Activated gamma-delta T cell treated with Interleukin-2 at 50 U/mL for 16 hours (primary cell): ENCODE data around the gene NUP98.
"Not testable (repeated sequence)": the region's sequence is repeated elsewhere in the genome, so short reads cannot be mapped to it uniquely, and the experiment has no call there.

Experiments
- DNase-seq: peaks from one replicate; pipeline ENCODE4 v3.0.0-alpha.2; 2020

NUP98 gene

DNA sequence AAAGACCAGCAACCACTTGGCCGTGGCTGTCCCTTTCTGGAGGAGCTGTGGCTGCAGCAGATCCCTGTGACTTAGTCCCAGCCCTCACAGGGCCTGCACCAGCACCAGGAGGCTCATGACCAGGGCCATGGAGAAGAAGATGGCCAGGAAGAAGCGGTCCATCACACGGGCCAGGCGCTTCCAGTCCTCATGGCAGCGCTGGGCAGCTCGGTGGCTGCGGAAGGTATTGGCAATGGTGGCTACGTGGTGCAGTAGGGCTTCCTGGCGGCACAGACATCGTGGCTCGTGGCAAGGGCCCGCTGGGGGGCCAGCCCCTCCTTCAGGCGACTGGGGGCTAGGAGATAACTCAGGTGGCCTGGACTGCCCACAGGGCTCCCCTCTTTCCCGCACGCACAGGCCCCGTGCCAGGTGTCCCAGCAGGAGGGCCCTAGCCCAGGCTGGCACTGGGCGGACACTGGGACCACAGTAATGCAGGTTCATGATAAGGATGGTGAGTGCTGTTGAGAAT lies 131.3 kb downstream of the NUP98 start:
- no peak for DNase-seq

DNA sequence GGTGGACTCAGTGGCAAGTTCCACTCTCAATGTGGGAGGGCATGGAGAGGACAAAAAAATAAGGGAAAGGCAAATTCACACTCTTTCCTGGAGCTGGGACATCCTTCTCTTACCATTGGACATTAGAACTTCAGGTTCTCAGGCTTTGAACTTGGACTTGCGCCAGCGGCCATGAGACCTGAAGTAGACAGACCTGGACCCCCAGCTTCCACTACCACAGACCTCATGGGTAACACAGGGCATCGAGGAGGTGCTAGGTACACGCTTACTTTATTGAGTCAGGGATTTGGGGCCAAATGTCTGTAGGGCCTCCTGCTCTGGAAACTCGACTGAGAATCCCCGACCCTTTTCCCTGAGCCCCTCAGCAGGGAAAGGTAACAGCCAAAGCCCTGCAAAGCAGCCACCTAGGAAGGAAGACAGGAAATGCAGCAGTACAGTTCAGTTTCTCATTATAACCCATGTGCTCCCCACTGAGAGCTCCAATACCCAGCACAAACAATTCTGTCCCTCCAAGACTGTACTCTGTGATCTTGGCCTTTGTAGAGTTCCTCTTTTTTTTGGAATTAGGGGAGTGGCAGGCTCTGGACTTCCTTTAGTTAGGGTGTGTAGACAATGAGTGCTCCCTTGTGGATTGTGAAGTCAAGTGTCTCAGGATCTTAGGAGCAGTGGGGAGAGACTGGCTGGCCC lies 131.9 kb downstream of the NUP98 start:
- DNase-seq, result no peak

DNA sequence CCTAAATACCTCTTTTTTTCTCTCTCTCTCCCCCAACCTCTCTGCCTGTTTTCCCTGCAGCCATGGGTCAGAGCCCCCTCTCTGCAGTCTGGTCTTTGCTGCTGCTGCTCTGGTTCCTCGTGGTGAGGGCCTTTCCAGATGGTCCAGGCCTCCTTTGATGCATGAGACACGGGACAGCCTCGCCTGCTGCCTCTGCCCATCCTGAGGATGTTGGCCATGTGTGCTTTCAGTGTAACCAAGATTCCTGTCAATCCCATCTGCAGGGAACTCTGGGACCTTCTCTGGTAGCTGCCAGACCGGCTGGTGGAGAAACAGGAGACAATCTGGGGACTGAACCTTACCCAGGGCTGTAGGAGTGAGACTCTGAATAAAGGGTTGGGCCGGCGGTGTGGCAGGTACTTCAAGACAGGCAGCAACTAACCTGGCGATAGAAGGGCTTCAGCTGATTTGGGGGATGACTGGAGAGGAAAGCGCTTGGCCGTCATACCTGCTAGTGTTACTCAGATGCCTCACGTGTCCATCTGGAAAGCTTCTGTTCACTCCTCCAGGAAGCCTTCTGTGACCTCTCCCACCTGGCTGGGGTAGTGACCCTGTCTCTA lies 133.2 kb downstream of the NUP98 start:
- DNase-seq, result no peak

DNA sequence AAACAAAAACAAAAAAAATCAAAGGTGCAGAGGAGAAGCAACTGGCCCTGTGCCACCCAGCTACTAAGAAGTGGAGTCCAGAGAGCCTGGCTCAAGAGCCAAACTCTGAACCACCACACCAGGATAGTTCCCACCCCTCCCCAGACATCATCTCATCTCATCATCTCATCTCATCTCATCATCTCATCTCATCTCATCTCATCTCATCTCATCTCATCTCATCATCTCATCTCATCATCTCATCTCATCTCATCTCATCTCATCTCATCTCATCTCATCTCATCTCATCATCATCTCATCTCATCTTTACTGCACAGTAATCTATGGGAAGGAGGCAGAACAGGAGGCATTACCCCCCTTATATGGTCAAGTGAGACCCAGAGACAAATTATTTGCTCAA lies 134.5 kb downstream of the NUP98 start:
- no peak for DNase-seq

DNA sequence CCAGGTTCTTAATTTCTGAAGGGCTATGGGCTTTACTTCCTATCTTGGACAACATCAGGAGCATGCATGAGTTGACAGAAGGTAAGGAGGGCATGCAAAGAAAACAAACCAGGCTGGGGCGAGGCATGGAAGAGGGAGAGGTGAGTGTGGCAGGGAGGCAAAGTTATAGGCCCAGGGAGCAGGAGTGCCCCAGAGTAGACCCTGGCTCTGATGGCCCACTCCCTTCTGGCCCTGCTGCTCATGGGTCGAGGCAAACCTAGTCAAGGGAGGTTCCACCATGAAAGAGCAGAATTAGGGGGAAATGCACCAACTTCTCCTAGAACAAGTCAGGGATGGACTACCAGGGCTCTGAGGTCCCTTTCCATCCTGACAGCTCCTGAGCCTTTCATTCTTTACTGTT lies 136.4 kb downstream of the NUP98 start:
- no peak for DNase-seq

DNA sequence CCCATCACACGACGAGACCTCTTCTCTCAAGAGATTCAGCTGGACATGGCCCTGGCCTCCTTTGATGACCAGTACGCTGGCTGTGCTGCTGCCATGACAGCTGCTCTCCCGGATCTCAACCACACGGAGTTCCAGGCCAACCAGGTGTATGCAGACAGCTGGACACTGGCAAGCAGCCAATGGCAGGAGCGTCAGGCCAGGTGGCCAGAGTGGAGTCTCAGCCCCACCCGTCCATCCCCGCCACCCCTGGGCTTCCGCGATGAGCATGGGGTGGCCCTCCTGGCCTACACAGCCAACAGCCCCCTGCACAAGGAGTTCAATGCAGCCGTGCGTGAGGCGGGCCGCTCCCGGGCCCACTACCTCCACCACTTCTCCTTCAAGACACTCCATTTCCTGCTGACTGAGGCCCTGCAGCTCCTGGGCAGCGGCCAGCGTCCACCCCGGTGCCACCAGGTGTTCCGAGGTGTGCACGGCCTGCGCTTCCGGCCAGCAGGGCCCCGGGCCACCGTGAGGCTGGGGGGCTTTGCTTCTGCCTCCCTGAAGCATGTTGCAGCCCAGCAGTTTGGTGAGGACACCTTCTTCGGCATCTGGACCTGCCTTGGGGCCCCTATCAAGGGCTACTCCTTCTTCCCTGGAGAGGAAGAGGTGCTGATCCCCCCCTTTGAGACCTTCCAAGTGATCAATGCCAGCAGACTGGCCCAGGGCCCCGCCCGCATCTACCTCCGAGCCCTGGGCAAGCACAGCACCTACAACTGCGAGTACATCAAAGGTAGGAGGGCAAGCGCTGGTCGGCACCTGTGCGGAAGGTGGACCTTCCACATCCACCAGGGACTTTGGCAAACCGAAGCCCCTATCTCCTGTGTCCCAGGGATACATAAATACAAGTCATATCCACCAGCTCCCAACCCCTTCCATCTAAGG lies 137.5 kb downstream of the NUP98 start:
- DNase-seq, result no peak

DNA sequence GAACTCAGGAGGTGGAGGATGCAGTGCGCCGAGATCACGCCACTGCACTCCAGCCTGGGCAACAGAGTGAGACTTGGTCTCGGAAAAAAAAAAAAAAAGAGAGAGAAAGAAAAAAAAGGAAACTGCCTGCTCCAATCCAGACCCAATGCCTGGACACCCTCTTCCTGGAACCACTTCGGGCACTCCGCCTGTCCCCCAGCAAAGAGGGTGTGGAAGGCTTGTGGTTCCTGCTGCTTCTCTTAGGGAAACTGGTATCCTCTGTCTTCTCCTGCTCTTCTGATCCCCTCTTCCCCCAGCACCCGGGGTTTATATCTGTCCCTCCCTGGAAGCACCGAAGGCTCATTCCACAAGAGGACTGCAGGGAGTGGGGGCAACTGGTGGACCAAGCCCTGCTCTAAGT lies 139.1 kb downstream of the NUP98 start:
- DNase-seq, result no peak

DNA sequence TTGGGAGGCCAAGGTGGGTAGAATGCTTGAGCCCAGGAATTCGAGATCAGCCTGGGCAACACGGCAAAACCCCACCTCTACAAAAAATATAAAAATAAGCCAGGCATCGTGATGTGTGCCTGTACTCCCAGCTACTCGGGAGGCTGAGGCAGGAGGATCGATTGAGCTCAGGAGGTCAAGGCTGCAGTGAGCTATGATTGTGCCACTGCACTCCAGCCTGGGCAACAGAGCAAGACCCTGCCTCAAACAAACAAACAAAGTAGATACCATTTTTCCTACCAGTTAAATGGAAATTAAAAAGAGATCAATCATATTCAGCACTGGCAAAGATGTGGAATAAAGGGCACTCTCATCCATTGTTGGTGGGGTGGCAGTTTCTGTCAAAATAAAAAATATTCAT lies 140.0 kb downstream of the NUP98 start:
- not testable (repeated sequence) for DNase-seq

DNA sequence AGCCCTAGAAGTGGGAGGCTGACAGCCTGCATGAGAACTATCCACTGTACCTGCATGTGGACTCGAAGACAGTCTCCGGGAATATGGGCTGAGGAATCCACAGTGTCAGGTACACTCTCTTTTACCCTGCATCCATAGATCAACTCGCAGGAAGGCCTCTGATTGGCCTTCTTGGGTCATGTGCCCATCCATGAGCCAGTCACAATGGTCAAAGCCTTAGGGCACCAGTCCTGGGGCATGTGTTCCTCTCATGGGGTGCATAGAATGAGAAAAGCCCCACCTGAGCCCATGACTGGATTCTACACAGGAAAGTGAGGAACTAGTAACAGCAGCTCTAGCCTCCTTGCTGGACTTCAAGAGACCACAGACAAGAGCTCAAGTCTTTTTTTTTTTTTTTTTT lies 141.8 kb downstream of the NUP98 start:
- no peak for DNase-seq

DNA sequence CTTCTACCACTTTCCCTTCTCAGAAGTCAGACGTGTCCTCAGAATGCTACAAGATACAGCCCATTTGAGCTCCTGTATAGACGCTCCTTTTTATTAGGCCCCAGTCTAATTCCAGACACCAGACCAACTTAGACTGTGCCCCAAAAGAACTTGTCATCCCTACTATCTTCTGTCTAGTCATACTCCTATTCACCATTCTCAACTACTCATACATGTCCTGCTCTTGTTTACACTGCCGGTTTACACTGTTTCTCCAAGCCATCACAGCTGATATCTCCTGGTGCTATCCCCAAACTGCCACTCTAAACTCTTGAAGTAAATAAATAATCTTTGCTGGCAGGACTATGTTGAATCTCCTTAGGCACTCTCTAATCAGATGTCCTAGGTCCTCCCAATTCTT lies 144.8 kb downstream of the NUP98 start:
- DNase-seq, result not testable (repeated sequence)

DNA sequence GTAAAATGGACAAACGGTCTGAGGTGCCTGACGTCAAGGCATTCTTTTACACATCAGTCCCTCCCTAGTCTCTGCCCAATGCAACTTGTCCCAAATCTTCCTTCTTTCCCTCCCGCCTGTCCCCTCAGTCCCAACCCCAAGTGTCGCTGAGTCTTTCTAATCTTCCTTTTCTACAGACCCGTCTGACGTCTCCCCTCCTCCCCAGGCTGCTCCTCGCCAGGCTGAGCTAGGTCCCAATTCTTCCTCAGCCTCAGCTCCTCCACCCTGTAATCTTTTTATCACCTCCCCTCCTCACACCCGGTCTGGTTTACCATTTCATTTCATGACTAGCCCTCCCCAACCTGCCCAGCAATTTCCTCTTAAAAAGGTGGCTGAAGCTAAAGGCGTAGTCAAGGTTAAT lies 148.0 kb downstream of the NUP98 start:
- not testable (repeated sequence) for DNase-seq

DNA sequence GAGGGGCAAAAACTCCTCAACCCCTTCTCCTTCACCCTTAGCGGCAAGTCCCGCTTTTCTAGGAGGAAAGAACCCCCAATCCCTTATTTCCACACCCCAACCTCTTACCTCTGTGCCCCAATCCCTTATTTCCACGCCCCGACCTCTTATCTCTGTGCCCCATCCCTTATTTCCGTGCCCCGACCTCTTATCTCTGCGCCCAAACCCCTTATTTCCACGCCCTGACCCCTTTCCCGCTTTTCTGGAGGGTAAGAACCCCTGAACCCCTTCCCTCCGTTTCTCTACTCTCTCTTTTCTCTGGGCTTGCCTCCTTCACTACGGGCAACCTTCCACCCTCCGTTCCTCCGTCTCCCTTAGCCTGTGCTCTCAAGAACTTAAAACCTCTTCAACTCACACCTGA lies 148.5 kb downstream of the NUP98 start:
- not testable (repeated sequence) for DNase-seq

DNA sequence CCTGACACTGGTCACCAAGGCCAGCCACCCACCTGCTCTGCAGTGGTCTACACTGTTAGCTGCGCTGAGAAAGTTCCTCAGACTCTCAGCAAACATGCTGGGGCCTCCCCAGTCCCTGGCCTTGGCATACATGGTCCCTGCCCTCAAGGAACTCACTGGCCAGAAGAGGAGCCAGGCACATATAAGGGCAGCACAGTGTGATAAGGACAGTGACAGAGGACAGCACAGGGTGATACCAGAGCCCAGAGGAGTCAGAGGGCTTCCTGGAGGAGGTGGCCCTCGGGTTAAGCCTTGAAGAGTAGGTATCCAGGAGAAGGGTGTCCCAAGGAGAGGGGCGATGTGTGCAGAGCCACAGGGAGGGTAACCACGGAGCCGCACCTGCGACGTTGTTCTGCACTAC lies 151.8 kb downstream of the NUP98 start:
- DNase-seq, result no peak

DNA sequence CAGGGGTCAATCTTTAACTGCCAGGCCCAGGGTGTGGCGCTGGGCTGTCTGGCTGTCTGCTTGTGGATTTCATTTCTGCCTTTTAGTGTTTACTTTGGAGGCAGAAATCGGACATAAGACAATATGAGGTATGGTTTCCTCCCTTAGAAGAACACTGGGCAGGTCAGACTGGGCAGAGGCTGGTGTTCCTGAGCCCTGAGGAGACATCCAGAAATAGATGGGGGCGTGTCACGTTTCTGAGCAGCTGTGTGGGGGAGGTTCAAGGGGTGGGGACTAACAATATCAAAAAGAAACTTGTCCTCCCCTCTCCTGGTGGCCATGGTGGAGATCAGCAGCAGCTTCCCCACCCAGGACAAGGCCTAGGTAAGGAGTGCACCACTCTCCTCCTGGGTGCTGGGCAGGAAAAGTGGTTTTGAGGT lies 152.5 kb downstream of the NUP98 start, which contains the start of gene ART1:
ART1 (plus strand) TSS at position 312 of the 419 bp plus-strand sequence. CDS start 14,086 bp downstream, outside the sequence.
- no peak for DNase-seq

DNA sequence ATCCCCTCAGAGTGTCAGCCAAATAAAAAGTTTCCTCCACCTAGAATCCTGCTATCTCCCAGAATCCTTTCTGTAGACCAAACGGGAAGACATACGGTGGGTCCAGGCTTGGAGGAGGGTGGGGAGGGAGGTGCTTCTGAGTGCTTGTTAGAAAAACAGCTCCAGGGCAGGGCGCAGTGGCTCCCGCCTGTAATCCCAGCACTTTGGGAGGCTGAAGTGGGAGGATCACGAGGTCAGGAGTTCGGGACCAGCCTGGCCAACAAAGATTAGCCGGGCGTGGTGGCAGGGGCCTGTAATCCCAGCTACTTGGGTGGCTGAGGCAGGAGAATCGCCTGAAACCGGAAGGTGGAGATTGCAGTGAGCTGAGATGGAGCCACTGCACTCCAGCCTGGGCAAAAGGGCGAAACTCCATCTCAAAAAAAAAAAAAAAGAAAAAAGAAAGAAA lies 154.2 kb downstream of the NUP98 start:
- not testable (repeated sequence) for DNase-seq

DNA sequence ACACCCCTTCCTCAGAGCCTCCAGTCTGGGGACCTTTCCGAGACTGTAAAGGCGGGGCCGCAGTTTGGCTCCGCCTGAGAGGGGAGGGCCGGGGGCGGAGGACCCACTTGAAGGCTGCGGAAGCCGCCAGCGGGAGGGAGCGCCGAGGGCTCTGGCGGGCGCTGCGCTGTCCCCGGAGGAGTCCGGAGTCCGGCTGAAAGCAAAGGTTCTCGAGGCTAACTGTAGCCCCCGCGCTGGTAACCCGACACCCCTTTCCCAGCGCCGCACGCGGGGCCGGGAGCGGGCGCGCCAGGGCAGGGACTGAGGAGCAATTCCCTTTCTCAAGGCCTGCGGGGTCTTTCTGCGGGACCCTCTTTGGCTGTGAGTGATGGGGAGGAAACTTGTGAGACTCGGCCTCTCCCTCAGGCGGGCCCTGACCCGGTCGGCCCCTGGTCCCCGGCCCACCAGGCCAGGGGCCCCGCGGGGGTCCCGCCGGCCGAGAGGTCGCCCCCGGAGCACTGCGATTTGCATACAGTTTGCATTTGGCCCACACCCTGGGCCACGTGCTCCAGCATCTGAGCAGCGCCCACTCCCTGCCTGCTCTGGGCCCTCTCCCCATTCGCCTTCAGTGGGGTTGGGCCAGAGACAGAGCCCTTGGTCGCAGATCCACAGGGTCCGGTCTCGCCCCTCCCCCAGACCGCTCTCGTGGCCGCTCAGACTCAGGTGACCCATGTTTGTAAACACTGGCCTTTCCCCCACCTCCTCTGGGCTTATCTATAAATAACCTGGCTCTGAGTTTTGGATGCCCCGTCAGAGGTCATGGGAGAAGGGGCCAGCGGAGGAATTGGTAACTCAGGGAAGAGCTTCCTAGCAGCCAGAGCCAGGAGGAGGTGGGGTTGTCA lies 155.0 kb downstream of the NUP98 start:
- peak; percentile 69 for DNase-seq

DNA sequence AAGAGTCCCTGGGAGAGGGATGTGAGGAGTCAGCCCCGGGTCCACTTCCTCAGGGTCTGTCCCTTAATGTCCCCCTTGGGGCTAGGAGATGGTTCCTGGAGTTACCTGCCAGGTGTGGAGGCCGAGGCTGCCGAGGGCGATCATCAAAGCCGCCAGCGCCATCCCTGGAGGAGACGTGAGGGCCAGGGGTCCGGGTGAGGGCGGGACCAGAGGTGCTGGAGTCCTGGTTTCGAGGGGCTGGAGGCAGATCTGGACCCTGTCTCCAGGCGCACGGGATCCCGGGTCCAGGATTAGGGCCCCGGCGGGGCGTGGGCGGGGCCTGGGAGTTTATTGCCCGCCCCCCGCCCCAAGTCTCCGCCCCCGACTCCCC lies 155.7 kb downstream of the NUP98 start, which contains the start of gene ART5:
ART5 (minus strand) TSS at position 292 of the 370 bp plus-strand sequence; CDS start at position 162, 130 bp downstream.
- no peak for DNase-seq

DNA sequence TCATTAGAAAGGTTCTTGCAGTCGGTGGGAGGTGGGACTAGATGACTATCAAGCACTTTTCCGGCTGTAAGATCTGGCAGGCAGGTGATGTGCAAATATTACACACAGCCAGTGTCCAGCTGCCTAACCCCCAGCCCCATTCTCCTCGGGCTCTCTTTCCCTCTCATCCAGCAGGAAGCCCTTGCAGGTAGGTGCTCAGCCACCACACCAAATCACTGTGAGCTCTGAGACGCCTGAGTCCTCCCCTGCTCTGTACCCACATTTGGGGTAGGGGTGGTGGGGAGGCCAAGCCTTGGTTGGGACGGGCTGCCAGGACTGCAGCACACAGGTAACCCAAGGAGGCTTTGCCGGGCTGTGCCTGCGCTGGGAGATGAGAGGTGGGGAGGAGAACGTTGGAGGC lies 156.2 kb downstream of the NUP98 start:
- DNase-seq, result no peak

DNA sequence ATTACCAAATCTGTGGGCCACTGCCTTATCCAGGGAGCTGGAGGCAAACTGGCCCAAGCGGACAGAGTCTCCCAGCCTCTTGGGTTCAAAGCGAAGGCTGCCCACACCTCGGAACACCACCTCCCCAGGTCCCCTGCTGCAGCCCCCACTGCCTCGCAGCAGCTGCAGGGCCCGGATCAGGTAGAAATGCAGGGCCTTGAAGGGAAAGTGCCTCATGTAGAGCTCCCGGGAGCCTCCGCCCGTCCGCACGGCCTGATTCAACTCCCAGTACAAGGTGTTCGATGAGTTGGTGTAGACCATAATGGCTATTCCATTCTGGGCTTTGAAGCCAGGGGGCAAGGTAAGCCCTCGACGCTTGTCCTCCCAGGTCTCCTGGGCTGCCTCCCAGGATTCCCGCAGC lies 157.5 kb downstream of the NUP98 start:
- no peak for DNase-seq

DNA sequence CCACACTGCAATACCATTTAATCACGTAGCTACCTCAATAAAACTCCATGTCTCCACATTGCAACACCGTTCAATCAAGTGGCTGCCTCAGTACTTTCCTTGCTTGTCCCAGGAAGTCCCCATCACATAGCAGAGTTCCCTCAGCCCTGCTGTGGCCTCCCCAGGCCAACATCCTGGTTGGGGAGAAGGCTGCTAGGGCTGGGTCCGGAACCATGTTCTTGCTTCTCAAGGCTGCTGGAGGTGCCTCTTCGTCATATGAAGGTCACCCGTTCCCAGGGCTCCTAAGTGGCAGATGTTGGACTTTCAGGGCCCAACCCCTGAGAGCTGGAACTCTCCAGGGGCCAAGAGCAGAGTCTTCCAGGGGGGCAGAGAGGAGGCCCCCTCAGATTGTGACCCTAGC lies 158.8 kb downstream of the NUP98 start:
- no peak for DNase-seq

DNA sequence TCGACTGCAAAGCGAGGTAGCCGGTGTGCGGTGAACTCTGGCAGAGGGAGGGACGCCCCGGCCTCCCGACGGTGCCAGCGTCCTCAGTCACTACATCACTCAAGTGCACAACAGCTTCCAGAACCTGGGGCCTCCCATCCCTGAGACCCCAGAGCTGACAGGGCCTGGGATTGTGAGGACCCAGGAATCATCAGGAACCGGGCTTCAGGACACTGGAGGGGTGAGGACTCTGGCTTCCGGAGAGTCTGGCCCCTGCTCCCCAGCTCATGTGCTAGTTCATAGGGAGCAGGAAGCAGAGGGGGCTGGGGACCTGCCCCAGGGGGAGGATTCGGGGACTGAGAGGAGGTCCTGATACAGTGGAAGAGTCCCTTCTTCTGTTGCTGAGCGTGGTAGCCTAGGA lies 160.2 kb downstream of the NUP98 start:
- no peak for DNase-seq

DNA sequence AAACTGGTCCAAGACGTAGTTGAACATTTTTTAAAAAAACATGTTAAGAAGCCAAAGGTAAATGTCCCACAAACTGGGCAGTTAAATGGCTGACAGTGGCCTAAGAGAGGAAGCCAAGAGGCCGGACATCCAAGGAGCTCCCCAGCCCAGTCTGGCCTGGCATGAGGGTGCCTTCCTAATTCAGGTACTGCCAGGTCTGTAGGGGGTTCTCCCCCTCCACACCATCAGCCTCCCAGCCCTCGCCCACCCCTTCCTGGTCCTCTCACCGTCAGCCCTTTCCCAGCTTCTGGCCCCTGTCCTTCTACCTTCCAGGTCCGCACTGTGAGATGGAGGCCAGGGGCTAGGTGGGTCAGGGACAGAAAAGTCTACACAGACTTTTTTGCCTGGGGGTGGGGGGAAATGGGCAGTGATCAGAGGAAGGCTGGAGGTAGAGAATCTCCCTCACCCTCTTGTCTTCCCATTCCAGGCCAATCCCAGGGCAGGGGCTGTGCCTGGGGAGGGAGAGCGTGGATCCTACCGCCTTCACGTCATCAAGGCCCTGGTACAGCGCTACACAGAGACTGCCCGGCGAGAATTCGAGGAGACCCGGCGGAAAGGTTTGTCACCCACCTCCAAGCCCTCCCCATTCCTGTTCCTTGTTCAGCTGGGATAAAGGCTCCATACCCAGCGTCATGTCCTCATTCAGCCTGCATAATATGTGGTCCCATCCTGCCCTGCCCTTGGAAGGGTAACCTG lies 161.5 kb downstream of the NUP98 start:
- DNase-seq, result no peak
